IPS DF 4.7 (cell line): ENCODE results near the gene TSPAN5.

Experiments
- DNase-seq: peaks from one replicate; pipeline ENCODE4 v3.0.0-alpha.2; 2013; ENCODE audit warnings: low spot score; ENCODE audit errors: extremely low read depth

TSPAN5 gene

GRCh38 chr4:98673978-98674377 lies 15.6 kb upstream of the TSPAN5 start:
- DNase-seq: no peak

GRCh38 chr4:98673288-98673644 lies 14.9 kb upstream of the TSPAN5 start:
- DNase-seq: no peak

DNA sequence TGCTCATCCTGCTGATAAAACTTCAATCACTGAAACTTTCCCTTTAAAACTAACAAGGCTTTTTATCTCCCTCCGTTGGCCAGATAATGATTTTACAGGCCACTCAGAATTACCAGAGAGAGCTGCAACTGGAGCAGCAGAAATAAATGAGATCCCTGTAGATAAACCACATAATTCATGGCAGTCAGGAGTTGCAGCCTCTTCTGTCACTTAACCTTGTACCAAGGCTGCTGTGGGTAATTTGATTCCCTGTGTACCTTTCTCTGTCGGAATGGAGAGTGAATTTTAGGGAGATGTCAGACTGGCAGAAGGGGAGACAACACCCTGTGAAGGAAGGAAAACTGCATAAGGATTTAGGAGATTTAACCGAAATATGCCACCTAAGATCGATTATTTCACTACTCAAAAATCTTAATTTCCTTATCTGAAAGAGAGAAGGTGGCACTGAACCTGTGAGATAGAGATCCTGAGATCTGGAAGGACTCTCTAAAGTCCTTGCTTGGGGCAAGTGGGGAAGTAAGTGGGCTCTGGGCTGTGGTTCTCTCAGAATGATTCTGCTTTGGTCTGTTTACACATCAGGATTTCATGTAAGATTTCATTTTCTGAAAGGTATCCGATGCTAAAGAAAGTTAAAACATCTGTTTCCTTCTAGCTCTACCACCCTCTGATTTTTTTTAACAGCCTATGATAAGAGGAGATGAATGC lies 14.3 kb upstream of the TSPAN5 start:
- DNase-seq: no peak

DNA sequence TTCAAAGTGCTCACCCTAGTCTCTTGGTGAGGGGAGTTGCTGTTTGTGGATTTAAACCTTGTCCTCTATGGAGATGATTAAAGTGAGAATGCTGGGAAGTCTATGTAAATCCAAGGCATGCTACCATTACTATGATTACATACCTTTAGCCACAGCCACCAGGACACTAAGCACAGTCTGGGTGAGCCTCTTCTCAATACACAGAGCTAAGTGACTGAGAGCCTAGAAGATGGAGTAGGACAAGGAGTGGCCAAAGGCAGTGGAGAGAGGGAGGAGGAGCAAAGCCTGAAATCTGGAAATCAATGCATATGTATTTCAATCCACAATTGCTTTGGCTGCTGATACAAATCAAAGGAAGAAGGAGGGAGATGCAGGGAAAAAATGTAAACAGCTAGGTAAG lies 12.7 kb upstream of the TSPAN5 start:
- no peak for DNase-seq

- DNase-seq: no peak
Observed at GRCh38 chr4:98670186-98670585, 11.8 kb upstream of the TSPAN5 start.

GRCh38 chr4:98669577-98669976 lies 11.2 kb upstream of the TSPAN5 start:
- no peak for DNase-seq

- DNase-seq: no peak
Observed at GRCh38 chr4:98664959-98665358, 6.5 kb upstream of the TSPAN5 start.

DNA sequence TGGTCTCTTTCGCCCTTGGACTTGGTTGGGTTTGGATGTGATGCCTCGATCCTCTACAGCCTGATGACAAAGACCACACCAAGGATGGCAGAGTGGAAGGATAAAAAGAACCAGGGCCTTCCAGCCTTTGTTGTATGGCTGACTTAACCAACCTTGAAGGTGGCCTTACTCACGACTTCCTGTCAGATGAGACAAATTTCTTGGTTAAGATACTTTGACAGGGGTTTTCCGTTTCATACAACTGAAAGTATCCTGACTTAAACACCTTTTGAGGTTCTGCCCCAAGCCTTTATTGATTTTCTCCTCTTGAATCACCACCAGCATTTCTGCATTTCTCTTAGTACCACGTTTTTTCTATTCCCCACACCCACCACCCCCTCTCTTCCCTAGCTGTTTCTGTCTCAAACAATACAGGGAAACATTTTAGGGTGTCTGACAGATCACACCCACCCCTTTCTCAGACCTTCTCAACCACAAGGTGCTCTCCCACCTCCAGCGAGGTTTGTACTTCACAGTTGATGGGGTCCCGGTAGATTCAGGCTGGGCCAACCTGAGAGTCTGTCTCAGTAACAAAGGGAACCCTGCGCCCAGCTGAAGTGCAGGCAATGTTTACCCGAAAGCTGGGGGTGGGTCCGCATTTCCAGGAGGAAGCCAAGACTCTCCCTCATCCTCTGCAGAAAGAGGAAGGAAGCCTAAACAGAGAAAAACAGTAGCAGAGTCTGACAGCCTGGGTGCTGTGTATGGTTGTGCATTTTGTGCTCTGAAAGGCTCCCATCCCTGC lies 5.0 kb upstream of the TSPAN5 start:
- DNase-seq: no peak

GRCh38 chr4:98662626-98663225 lies 4.3 kb upstream of the TSPAN5 start:
- peak; percentile 56 for DNase-seq

DNA sequence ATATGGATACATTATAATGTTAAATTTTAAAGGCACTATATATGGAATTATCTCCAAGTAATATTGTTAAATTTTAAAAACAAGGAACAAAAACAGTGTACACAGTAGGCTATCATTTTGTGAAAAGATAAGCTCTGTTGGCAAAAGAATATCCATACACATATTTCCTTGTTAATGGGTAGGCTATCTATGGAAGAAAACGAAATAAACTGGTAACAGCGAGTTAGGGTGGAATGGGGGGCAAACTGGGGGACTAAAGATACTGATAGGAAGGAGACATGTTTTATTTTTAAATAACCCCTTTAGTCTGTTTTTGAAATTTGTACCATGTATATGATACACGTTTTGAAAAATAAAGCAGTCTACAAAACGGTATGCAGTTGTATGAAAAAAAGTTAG lies 3.6 kb upstream of the TSPAN5 start:
- no peak for DNase-seq

DNA sequence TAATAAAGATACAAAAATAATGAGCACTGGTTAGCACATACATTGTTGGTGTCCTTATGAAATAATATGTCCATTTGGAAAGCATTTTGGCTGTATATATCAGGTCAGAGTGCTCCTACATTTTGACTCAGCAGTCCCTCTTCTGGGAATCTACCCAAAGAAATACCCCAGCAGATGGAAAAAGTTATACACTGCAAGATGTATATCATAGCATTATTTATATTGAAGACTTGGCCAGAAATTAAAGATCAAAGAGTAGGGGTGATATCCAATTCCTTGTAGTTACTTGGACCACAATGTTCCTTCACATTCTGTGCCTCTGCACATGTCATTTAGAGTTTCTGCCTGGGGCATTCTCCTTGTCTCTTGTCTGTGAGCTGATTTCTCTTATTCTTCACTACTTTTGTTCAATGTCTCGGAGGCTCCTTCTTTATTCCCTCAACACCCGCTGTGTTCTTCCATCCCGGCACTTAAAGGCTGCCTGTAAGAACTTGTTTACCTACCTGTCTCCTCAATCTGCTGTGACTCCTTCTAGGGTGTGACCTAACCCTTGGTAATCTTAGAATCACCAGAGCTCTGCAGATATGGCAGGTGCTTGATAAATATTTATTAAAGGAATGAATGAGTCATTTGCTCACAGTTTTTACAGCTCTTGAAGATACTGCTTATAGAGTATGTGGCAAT lies 3.1 kb upstream of the TSPAN5 start:
- DNase-seq: no peak

GRCh38 chr4:98659741-98660462 lies 1.5 kb upstream of the TSPAN5 start:
- DNase-seq: no peak

GRCh38 chr4:98659106-98659592 lies 738 bp upstream of the TSPAN5 start:
- no peak for DNase-seq

- no peak for DNase-seq
Observed at GRCh38 chr4:98657531-98658286, 702 bp downstream of the TSPAN5 start.

- DNase-seq: no peak
Observed at GRCh38 chr4:98656886-98657285, 1.5 kb downstream of the TSPAN5 start.

DNA sequence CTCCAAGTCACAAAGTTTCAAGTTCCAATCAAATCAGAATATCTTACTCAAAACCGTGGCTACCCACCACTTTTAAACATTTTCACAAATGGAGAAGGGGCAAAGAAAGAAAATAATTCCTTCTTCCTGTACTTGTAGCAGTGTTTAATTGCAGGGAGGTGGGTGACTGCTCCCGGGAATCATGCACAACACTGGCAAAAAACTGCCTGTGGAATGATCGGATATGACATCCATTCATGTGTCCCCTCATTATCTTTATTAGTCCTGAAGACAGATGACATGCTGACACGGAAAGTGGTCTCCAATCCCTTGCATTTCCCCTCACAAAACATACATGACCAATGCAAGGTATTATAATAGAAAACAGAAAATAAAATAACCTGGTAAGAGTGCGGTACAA lies 2.0 kb downstream of the TSPAN5 start:
- DNase-seq: no peak

DNA sequence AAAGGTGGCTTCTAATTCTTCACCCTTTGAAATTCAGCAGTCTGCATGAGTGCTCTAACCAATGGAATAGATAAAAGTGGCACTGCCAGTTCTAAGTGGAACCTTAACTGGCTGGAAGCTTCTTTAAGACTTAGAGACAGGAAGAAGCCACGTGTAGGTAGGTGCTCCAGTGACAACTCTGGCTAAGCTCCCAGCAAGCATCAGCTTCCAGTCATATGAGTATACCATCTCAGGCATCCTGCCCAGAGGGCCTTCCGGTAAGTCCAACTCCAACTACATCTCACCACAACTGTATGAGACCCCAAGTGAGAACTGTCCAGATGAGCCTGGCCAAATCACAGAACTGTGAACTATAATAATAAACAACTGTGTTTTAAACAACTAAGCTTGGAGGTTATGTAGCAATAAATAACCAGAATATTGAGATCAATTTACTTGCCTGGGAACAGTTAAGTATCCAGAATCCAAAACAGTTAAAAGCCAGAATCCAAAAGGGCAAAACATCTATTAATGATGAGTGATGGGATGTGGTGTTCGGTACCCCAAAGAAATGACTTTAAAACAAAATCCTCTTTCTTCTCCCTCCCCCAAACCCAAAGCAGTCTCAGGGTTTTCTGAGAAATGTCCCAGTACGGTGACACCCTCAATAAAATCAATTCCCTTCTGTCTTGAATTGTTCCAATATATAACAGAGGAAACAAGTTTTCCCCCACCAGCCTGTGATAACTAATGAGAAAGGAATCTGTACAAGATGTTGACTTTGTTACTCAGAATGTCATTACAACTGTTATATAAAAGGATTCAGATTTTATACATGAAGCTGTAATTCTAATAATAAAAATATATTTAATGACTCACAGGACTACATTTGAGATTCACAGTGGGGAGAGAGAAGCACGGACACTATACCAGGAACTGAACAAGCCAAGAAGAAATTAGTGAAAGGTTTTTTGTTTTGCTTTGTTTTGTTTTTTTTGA lies 4.2 kb downstream of the TSPAN5 start:
- no peak for DNase-seq

GRCh38 chr4:98652996-98653395 lies 5.4 kb downstream of the TSPAN5 start:
- DNase-seq: no peak

DNA sequence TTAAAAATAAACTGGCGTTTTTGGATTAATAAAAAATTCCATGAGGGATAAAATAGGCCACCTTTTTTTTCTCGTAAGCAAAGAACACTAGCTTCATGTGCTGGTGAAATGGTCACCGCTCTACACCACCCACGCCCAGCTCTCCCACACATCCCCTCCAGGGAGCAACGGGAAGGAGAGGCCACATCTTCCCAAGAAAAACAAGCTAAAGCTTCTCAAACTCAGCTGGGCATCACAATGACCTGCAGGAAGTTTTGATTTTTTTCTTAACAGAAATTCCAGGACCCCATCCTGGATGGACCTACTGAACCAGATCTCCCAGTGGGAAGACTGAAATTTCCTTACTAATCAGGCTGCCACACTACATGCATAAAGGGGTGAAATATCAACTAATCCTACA lies 9.8 kb downstream of the TSPAN5 start:
- DNase-seq: no peak
